GM23338 (cell line): Measurements from ENCODE around the gene HOXD8. TPM values are rescaled to one million over a fixed set of nuclear protein-coding genes. Genes with fewer than 3 reads are reported as not detected.

Experiments
- ATAC-seq: fragments of 200-7000 bp; cut with Tn5 transposase; 3 replicates; pipeline ENCODE4 v1.9.1; 2020
- DNase-seq: peaks from one replicate; pipeline ENCODE4 v3.0.0-alpha.2; 2015; ENCODE audit warnings: low spot score
- H2AFZ ChIP-seq: fragments of 200-600 bp; sonication (generic); 2 replicates; pipeline ENCODE4 v1.8.0; 2016; ENCODE audit warnings: antibody characterized with exemption, mild to moderate bottlenecking, moderate library complexity
- H3F3A ChIP-seq: fragments of 200-600 bp; sonication (generic); replicated peaks from 2 replicates; pipeline ENCODE4 v1.8.0; 2017; ENCODE audit warnings: antibody characterized with exemption, mixed run types, low read depth
- H3K27ac ChIP-seq: fragments of 200-600 bp; sonication (generic); 2 replicates; pipeline ENCODE4 v1.6.1; 2016; ENCODE audit warnings: low read depth
- H3K27me3 ChIP-seq: fragments of 200-600 bp; sonication (generic); 2 replicates; pipeline ENCODE4 v1.8.0; 2016; ENCODE audit warnings: mild to moderate bottlenecking, mixed run types, moderate library complexity; ENCODE audit not compliant: insufficient read depth
- H3K36me3 ChIP-seq: fragments of 200-600 bp; sonication (generic); 2 replicates; pipeline ENCODE4 v1.8.0; 2016; ENCODE audit warnings: mild to moderate bottlenecking; ENCODE audit not compliant: insufficient read depth
- H3K4me1 ChIP-seq: fragments of 200-600 bp; sonication (generic); 2 replicates; pipeline ENCODE4 v1.8.0; 2016; ENCODE audit warnings: mild to moderate bottlenecking, moderate library complexity; ENCODE audit not compliant: insufficient read depth
- H3K4me2 ChIP-seq: fragments of 200-600 bp; sonication (generic); 2 replicates; pipeline ENCODE4 v1.7.1; 2017; ENCODE audit warnings: mixed run types
- H3K4me3 ChIP-seq: fragments of 200-600 bp; sonication (generic); 2 replicates; pipeline ENCODE4 v1.6.1; 2016; ENCODE audit warnings: mixed run types
- H3K79me2 ChIP-seq: fragments of 200-600 bp; sonication (generic); replicated peaks from 2 replicates; pipeline ENCODE4 v1.8.0; 2017; ENCODE audit warnings: mild to moderate bottlenecking; ENCODE audit not compliant: insufficient read depth
- H3K9me2 ChIP-seq: fragments of 200-600 bp; sonication (generic); 2 replicates; pipeline ENCODE4 v1.8.0; 2017; ENCODE audit not compliant: insufficient read depth
- H4K20me1 ChIP-seq: fragments of 200-600 bp; sonication (generic); replicated peaks from 2 replicates; pipeline ENCODE4 v1.8.0; 2017; ENCODE audit warnings: mild to moderate bottlenecking; ENCODE audit not compliant: insufficient read depth
- H3K27ac Mint-ChIP-seq: 2 replicates; pipeline ENCODE4 v1.8.0; 2020; ENCODE audit warnings: inconsistent platforms, mild to moderate bottlenecking, moderate library complexity, mixed read lengths
- H3K27me3 Mint-ChIP-seq: 3 replicates; pipeline ENCODE4 v1.8.0; 2022; ENCODE audit warnings: low read depth, mild to moderate bottlenecking, moderate library complexity, mixed read lengths, inconsistent platforms; ENCODE audit not compliant: insufficient read depth, poor library complexity
- H3K36me3 Mint-ChIP-seq: 3 replicates; pipeline ENCODE4 v1.8.0; 2021; ENCODE audit warnings: low read depth, mild to moderate bottlenecking, inconsistent platforms, moderate library complexity, mixed read lengths
- H3K4me1 Mint-ChIP-seq: 3 replicates; pipeline ENCODE4 v1.8.0; 2020; ENCODE audit warnings: mild to moderate bottlenecking, inconsistent platforms, mixed read lengths
- H3K4me3 Mint-ChIP-seq: 3 replicates; pipeline ENCODE4 v1.8.0; 2021; ENCODE audit warnings: moderate library complexity, mild to moderate bottlenecking, inconsistent platforms, mixed read lengths
- H3K9me3 Mint-ChIP-seq: 3 replicates; pipeline ENCODE4 v1.8.0; 2020; ENCODE audit warnings: moderate library complexity, mild to moderate bottlenecking, inconsistent platforms, mixed read lengths
- CREB1 ChIP-seq: fragments of 250-450 bp; sonication (Bioruptor Pico); IDR thresholded peaks from 2 replicates; pipeline ENCODE4 v1.5.0; 2020; ENCODE audit warnings: low read depth, mild to moderate bottlenecking, moderate library complexity
- EZH2 ChIP-seq: fragments of 200-600 bp; sonication (generic); IDR thresholded peaks from one replicate; pipeline ENCODE4 v1.8.0; 2017; ENCODE audit warnings: antibody characterized with exemption, mild to moderate bottlenecking, low read depth; ENCODE audit not compliant: unreplicated experiment
- EZH2phosphoT487 ChIP-seq: fragments of 200-600 bp; sonication (generic); IDR thresholded peaks from one replicate; pipeline ENCODE4 v1.8.1; 2018; ENCODE audit warnings: antibody characterized with exemption; ENCODE audit not compliant: unreplicated experiment
- JUNB ChIP-seq: IDR thresholded peaks from one replicate; pipeline ENCODE4 v1.6.1; 2016; ENCODE audit warnings: antibody characterized with exemption; ENCODE audit not compliant: unreplicated experiment
- NANOG ChIP-seq: IDR thresholded peaks from 2 replicates; pipeline ENCODE4 v1.6.1; 2016; ENCODE audit warnings: antibody characterized with exemption, borderline replicate concordance
- POLR2AphosphoS5 ChIP-seq: IDR thresholded peaks from 2 replicates; pipeline ENCODE4 v1.6.1; 2016; ENCODE audit warnings: antibody characterized with exemption, low read depth
- STAT1 ChIP-seq: IDR thresholded peaks from one replicate; pipeline ENCODE4 v1.6.1; 2016; ENCODE audit warnings: antibody characterized with exemption; ENCODE audit not compliant: unreplicated experiment
- polyA plus RNA-seq: library from polyadenylated mRNA; unstranded; fragments of >200 nt; fragmentation: Nextera tagmentation; extraction: Ambion mirVana; gene quantifications from 2 replicates; pipeline ENCODE4 v1.2.1, GENCODE V29; 2016
- total RNA-seq: library from RNA; depleted of rRNA; stranded (reverse); fragments of >200 nt; shearing (Covaris generic); gene quantifications from 2 replicates; pipeline ENCODE4 v1.2.3, GENCODE V29; 2014
- TF ChIP-seq, protein P1 (sequence below): IDR thresholded peaks from one replicate; pipeline ENCODE4 v1.6.1; 2018; ENCODE audit warnings: antibody characterized with exemption; ENCODE audit not compliant: unreplicated experiment
- TF ChIP-seq, protein P2 (sequence below): IDR thresholded peaks from 2 replicates; pipeline ENCODE4 v1.6.1; 2016; ENCODE audit warnings: antibody characterized with exemption
- TF ChIP-seq, protein P3 (sequence below): fragments of 250-450 bp; sonication (Bioruptor Pico); IDR thresholded peaks from 2 replicates; pipeline ENCODE4 v1.5.0; 2020; ENCODE audit warnings: mild to moderate bottlenecking, moderate library complexity
- TF ChIP-seq, protein P4 (sequence below), 2 experiments: fragments of 200-600 bp in 1 of 2; sonication (generic) in 1 of 2; conservative IDR thresholded peaks; 2 replicates each; pipeline versions ENCODE4 v1.5.1 to v1.6.1; 2016 to 2017; ENCODE audit warnings: antibody characterized with exemption in 2 of 2, low read depth in 2 of 2, mild to moderate bottlenecking in 2 of 2, moderate library complexity in 1 of 2

Gene HOXD8
- total and polyA plus RNA-seq, 2 experiments from 2014 or later, result not detected

DNA sequence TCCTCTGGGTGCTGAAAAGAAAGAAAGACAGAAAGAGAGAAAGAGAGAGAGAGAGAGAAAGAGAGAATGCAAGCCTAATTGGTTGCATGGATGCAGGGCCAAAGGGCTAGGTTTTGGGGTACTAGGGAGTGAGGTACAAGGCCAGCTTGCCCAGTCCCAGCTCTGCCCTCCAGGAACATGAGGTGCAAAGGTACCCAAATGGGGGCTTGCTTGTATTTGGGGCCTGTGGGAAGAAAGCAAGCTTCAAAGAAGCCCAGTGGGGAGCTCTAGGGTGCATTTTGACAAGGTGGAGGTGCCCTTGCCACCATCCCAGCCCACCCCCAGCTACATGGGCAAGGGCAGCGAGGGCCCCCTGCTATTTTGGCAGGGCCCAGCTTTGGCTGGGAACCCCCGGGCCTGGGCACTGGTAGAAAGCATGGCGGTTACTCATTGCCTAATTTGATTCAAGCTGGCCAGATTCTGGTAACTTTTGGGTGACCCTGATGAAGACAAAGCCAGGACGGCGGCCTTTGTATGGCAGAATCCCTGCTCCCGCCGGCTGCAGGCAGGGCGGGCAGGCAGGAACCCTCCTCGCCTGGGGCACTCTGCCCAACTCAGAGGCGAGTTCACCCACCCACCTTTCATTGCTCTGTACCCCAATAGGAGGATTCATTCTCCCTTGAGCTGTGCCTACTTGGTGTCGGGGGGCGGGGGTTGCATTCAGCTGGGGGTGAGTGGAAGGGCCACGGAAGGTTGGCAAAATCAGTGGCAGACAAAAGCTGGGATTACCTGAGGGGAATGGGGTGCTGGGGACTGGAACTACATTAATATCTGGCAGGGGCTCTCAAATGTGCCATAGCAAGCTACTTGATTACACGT is 21.3 kb downstream of the HOXD8 start:
- Mint-ChIP-seq H3K27ac (no peak overlapping the region), H3K9me3 (0 out of 3 replicates have a peak, but pooled peaks cover 2% of the 10 kb centered on the region), H3K36me3 (no peaks in the 10 kb centered on the region), H3K27me3 (peaks cover 99% of the 10 kb centered on the region), H3K4me1 (peaks cover 23% of the 10 kb centered on the region), H3K4me3 (no peak overlapping the region; the same call in 2 of the 3 replicates)
- TF ChIP-seq STAT1 (no peak), EZH2 (peak; percentile 19), CREB1 (CRISPR knock-in tag) (no peak), POLR2AphosphoS5 (no peak), JUNB (no peak), NANOG (no peak), EZH2phosphoT487 (peak; percentile 84)
- TF ChIP-seq, protein P1, sequence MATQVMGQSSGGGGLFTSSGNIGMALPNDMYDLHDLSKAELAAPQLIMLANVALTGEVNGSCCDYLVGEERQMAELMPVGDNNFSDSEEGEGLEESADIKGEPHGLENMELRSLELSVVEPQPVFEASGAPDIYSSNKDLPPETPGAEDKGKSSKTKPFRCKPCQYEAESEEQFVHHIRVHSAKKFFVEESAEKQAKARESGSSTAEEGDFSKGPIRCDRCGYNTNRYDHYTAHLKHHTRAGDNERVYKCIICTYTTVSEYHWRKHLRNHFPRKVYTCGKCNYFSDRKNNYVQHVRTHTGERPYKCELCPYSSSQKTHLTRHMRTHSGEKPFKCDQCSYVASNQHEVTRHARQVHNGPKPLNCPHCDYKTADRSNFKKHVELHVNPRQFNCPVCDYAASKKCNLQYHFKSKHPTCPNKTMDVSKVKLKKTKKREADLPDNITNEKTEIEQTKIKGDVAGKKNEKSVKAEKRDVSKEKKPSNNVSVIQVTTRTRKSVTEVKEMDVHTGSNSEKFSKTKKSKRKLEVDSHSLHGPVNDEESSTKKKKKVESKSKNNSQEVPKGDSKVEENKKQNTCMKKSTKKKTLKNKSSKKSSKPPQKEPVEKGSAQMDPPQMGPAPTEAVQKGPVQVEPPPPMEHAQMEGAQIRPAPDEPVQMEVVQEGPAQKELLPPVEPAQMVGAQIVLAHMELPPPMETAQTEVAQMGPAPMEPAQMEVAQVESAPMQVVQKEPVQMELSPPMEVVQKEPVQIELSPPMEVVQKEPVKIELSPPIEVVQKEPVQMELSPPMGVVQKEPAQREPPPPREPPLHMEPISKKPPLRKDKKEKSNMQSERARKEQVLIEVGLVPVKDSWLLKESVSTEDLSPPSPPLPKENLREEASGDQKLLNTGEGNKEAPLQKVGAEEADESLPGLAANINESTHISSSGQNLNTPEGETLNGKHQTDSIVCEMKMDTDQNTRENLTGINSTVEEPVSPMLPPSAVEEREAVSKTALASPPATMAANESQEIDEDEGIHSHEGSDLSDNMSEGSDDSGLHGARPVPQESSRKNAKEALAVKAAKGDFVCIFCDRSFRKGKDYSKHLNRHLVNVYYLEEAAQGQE, result no peak
- TF ChIP-seq, protein P2, sequence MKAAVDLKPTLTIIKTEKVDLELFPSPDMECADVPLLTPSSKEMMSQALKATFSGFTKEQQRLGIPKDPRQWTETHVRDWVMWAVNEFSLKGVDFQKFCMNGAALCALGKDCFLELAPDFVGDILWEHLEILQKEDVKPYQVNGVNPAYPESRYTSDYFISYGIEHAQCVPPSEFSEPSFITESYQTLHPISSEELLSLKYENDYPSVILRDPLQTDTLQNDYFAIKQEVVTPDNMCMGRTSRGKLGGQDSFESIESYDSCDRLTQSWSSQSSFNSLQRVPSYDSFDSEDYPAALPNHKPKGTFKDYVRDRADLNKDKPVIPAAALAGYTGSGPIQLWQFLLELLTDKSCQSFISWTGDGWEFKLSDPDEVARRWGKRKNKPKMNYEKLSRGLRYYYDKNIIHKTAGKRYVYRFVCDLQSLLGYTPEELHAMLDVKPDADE, result no peak
- TF ChIP-seq, protein P3, sequence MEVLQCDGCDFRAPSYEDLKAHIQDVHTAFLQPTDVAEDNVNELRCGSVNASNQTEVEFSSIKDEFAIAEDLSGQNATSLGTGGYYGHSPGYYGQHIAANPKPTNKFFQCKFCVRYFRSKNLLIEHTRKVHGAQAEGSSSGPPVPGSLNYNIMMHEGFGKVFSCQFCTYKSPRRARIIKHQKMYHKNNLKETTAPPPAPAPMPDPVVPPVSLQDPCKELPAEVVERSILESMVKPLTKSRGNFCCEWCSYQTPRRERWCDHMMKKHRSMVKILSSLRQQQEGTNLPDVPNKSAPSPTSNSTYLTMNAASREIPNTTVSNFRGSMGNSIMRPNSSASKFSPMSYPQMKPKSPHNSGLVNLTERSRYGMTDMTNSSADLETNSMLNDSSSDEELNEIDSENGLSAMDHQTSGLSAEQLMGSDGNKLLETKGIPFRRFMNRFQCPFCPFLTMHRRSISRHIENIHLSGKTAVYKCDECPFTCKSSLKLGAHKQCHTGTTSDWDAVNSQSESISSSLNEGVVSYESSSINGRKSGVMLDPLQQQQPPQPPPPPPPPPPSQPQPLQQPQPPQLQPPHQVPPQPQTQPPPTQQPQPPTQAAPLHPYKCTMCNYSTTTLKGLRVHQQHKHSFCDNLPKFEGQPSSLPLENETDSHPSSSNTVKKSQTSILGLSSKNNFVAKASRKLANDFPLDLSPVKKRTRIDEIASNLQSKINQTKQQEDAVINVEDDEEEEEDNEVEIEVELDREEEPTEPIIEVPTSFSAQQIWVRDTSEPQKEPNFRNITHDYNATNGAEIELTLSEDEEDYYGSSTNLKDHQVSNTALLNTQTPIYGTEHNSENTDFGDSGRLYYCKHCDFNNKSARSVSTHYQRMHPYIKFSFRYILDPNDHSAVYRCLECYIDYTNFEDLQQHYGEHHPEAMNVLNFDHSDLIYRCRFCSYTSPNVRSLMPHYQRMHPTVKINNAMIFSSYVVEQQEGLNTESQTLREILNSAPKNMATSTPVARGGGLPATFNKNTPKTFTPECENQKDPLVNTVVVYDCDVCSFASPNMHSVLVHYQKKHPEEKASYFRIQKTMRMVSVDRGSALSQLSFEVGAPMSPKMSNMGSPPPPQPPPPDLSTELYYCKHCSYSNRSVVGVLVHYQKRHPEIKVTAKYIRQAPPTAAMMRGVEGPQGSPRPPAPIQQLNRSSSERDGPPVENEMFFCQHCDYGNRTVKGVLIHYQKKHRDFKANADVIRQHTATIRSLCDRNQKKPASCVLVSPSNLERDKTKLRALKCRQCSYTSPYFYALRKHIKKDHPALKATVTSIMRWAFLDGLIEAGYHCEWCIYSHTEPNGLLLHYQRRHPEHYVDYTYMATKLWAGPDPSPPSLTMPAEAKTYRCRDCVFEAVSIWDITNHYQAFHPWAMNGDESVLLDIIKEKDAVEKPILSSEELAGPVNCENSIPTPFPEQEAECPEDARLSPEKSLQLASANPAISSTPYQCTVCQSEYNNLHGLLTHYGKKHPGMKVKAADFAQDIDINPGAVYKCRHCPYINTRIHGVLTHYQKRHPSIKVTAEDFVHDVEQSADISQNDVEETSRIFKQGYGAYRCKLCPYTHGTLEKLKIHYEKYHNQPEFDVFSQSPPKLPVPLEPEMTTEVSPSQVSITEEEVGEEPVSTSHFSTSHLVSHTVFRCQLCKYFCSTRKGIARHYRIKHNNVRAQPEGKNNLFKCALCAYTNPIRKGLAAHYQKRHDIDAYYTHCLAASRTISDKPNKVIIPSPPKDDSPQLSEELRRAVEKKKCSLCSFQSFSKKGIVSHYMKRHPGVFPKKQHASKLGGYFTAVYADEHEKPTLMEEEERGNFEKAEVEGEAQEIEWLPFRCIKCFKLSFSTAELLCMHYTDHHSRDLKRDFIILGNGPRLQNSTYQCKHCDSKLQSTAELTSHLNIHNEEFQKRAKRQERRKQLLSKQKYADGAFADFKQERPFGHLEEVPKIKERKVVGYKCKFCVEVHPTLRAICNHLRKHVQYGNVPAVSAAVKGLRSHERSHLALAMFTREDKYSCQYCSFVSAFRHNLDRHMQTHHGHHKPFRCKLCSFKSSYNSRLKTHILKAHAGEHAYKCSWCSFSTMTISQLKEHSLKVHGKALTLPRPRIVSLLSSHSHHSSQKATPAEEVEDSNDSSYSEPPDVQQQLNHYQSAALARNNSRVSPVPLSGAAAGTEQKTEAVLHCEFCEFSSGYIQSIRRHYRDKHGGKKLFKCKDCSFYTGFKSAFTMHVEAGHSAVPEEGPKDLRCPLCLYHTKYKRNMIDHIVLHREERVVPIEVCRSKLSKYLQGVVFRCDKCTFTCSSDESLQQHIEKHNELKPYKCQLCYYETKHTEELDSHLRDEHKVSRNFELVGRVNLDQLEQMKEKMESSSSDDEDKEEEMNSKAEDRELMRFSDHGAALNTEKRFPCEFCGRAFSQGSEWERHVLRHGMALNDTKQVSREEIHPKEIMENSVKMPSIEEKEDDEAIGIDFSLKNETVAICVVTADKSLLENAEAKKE, result no peak
- TF ChIP-seq, protein P4, sequence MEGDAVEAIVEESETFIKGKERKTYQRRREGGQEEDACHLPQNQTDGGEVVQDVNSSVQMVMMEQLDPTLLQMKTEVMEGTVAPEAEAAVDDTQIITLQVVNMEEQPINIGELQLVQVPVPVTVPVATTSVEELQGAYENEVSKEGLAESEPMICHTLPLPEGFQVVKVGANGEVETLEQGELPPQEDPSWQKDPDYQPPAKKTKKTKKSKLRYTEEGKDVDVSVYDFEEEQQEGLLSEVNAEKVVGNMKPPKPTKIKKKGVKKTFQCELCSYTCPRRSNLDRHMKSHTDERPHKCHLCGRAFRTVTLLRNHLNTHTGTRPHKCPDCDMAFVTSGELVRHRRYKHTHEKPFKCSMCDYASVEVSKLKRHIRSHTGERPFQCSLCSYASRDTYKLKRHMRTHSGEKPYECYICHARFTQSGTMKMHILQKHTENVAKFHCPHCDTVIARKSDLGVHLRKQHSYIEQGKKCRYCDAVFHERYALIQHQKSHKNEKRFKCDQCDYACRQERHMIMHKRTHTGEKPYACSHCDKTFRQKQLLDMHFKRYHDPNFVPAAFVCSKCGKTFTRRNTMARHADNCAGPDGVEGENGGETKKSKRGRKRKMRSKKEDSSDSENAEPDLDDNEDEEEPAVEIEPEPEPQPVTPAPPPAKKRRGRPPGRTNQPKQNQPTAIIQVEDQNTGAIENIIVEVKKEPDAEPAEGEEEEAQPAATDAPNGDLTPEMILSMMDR (conservative IDR thresholded peaks at IDR 0.05; ENCODE audit: low read depth in 2 of 2), result no peak
- Histone ChIP-seq H2AFZ (no peak overlapping the region), H3K9me2 (no peaks in the 10 kb centered on the region), H3K4me1 (peaks cover 35% of the 10 kb centered on the region), H3K4me3 (no peak overlapping the region), H3K36me3 (no peaks in the 10 kb centered on the region), H3F3A (peaks cover 34% of the 10 kb centered on the region), H3K4me2 (no peak overlapping the region), H3K27ac (no peak overlapping the region), H3K79me2 (no peaks in the 10 kb centered on the region), H4K20me1 (peaks cover 65% of the 10 kb centered on the region), H3K27me3 (peaks cover 100% of the 10 kb centered on the region)
- ATAC-seq (no peak), DNase-seq (peak; percentile 17)
